T-cell (primary cell): ENCODE data around the gene INPP5D. TPM values are rescaled to one million over a fixed set of nuclear protein-coding genes. Genes with fewer than 3 reads are reported as not detected.

Source experiments
- ATAC-seq, 4 experiments: fragments of 200-7000 bp in 3 of 4; fragments of 150-1000 bp in 1 of 4; cut with Tn5 transposase; replicated peaks in 1 of 4; 1 replicate in 3 of 4; 2 replicates in 1 of 4; pipeline ENCODE4 v1.10.0; 2021; ENCODE audit warnings: moderate library complexity in 3 of 4, mild to moderate bottlenecking in 2 of 4, moderate number of reproducible peaks in 1 of 4
- CTCF ChIA-PET, 2 donors: fragments of 300-600 bp; sonication (Branson Sonifier 250); formaldehyde crosslinking; loops; one replicate each; lab custom pipeline; 2022; ENCODE audit warnings: antibody characterized with exemption in 2 of 2; lab: Charles Lee
- POLR2A ChIA-PET, 2 donors: fragments of 300-600 bp; sonication (Branson Sonifier 250); formaldehyde crosslinking; loops; one replicate each; lab custom pipeline; 2022; ENCODE audit warnings: antibody characterized with exemption in 2 of 2; lab: Charles Lee
- DNase-seq, 35 experiments: peaks; one replicate each; pipeline versions ENCODE4 v3.0.0 to v3.0.0-alpha.2; 2013 to 2023
- H3K27ac ChIP-seq: one replicate; pipeline ENCODE4 v1.5.1; 2013; ENCODE audit warnings: low read length
- H3K27me3 ChIP-seq, 2 experiments: replicated peaks in 1 of 2; 1 replicate in 1 of 2; 2 replicates in 1 of 2; pipeline versions ENCODE4 v1.6.1 to v1.7.0; 2013; ENCODE audit warnings: low read length in 1 of 2, mixed read lengths in 1 of 2; ENCODE audit not compliant: control insufficient read depth in 2 of 2, insufficient read depth in 2 of 2; ENCODE audit errors: extremely low read depth in 1 of 2
- H3K36me3 ChIP-seq, 2 donors: 1 replicate in 1 of 2; 2 replicates in 1 of 2; pipeline versions ENCODE4 v1.6.1 to v1.7.0; 2013; ENCODE audit warnings: low read length in 1 of 2; ENCODE audit not compliant: control insufficient read depth in 2 of 2, insufficient read depth in 1 of 2; ENCODE audit errors: extremely low read depth in 1 of 2
- H3K4me1 ChIP-seq, 2 experiments: 1 replicate in 1 of 2; 2 replicates in 1 of 2; pipeline versions ENCODE4 v1.6.1 to v1.7.0; 2013; ENCODE audit warnings: low read length in 2 of 2, mixed read lengths in 1 of 2; ENCODE audit not compliant: insufficient read depth in 2 of 2, control insufficient read depth in 1 of 2; ENCODE audit errors: extremely low read depth in 1 of 2
- H3K4me3 ChIP-seq, 2 donors: 1 replicate in 1 of 2; 2 replicates in 1 of 2; pipeline versions ENCODE4 v1.5.1 to v1.7.0; 2013; ENCODE audit warnings: mild to moderate bottlenecking in 2 of 2, low read length in 1 of 2, moderate library complexity in 1 of 2; ENCODE audit not compliant: control insufficient read depth in 1 of 2; ENCODE audit errors: extremely low read depth in 1 of 2
- H3K9me3 ChIP-seq: 2 replicates; pipeline ENCODE4 v1.7.0; 2013
- H3K27ac Mint-ChIP-seq, 2 donors: one replicate each; pipeline ENCODE4 v1.8.0; 2020 to 2021; ENCODE audit warnings: mild to moderate bottlenecking in 2 of 2, mixed read lengths in 2 of 2
- H3K27me3 Mint-ChIP-seq, 2 donors: one replicate each; pipeline ENCODE4 v1.8.0; 2021 to 2022; ENCODE audit warnings: mixed read lengths in 2 of 2
- H3K36me3 Mint-ChIP-seq: one replicate; pipeline ENCODE4 v1.8.0; 2021; ENCODE audit warnings: mixed read lengths
- H3K4me1 Mint-ChIP-seq, 3 donors: one replicate each; pipeline ENCODE4 v1.8.0; 2020 to 2022; ENCODE audit warnings: mixed read lengths in 3 of 3, mild to moderate bottlenecking in 1 of 3
- H3K4me3 Mint-ChIP-seq, 3 donors: one replicate each; pipeline ENCODE4 v1.8.0; 2020 to 2022; ENCODE audit warnings: mild to moderate bottlenecking in 3 of 3, mixed read lengths in 3 of 3, moderate library complexity in 3 of 3
- H3K9me3 Mint-ChIP-seq, 3 donors: one replicate each; pipeline ENCODE4 v1.8.0; 2020 to 2022; ENCODE audit warnings: mixed read lengths in 3 of 3
- WGBS: methylation state at CpG from one replicate; pipeline ENCODE4 v1.1.5; 2013; ENCODE audit warnings: missing lambda C conversion rate; ENCODE audit not compliant: insufficient coverage; 5-methylcytosine and 5-hydroxymethylcytosine counted together
- total RNA-seq, 35 experiments: library from RNA in 6 of 35; stranded (reverse) in 6 of 35; fragments of 120-200 nt in 1 of 35; gene quantifications; one replicate each; pipeline versions ENCODE4 v1.2.1 to v1.2.4 and lab custom pipeline; 2013 to 2026

Gene INPP5D
- total RNA-seq, 5 donors from 2014 or later (not counting 1 experiment from before 2014, with no cell fraction given) = 108 to 216 (median 135) TPM

- H3K36me3 Mint-ChIP-seq = no peaks in the 10 kb centered on the region
- Histone ChIP-seq H3K4me1 (peaks cover 13 to 61% of the 10 kb centered on the region in 2 experiments), H3K9me3 (no peaks in the 10 kb centered on the region), H3K27ac (peak overlapping the region; percentile 98), H3K36me3 (peaks cover 0 to 2% of the 10 kb centered on the region in 2 donors), H3K27me3 (peaks cover 0 to 2% of the 10 kb centered on the region in 2 experiments), H3K4me3 (peak overlapping the region in 1 of 2 donors; percentile 99)
- H3K4me3 Mint-ChIP-seq = peak overlapping the region; percentile 39 to 62 (median 60)
- no peaks in the 10 kb centered on the region for H3K9me3 Mint-ChIP-seq
- ChIA-PET CTCF (interaction anchor here in 1 of 2 donors (0.6 to 1.5 kb wide), 2 partner anchors 23 to 283 kb away, joined by 3 to 5 read pairs; no protein-coding TSS in a partner anchor), POLR2A (interaction anchor here in 1 of 2 donors (0.6 kb wide), 1 partner anchor 29 kb away, joined by 4 read pairs; no protein-coding TSS in a partner anchor)
- ATAC-seq (no peak), DNase-seq (no peak)
- peaks cover 36 to 41% (median 41%) of the 10 kb centered on the region in 3 donors for H3K4me1 Mint-ChIP-seq
- H3K27me3 Mint-ChIP-seq = no peaks in the 10 kb centered on the region
- peak overlapping the region; percentile 94 to 96 for H3K27ac Mint-ChIP-seq
- 96% methylated on average over 20 of the region's 24 CpGs for WGBS
Observed at GRCh38 chr2:233058717-233059546, 1.2 kb upstream of the INPP5D start.

GRCh38 chr2:233059547-233059796 lies 670 bp upstream of the INPP5D start:
- Mint-ChIP-seq H3K4me3 (peak overlapping the region; percentile 95 to 97 (median 95)), H3K4me1 (peaks cover 36 to 41% (median 41%) of the 10 kb centered on the region in 3 donors), H3K27ac (peak overlapping the region; percentile 94 to 96), H3K27me3 (no peaks in the 10 kb centered on the region), H3K9me3 (no peaks in the 10 kb centered on the region), H3K36me3 (no peaks in the 10 kb centered on the region)
- H3K27ac ChIP-seq = peak overlapping the region; percentile 98
- DNase-seq (no peak), ATAC-seq (no peak)
- H3K36me3 ChIP-seq = peaks cover 0 to 7% of the 10 kb centered on the region in 2 donors
- ChIA-PET POLR2A (interaction anchor here in 1 of 2 donors (0.6 kb wide), 2 partner anchors 28 to 169 kb away, joined by 4 to 10 read pairs; no protein-coding TSS in a partner anchor), CTCF (interaction anchor here in 1 of 2 donors (0.6 to 2.0 kb wide), 4 partner anchors 23 to 283 kb away, joined by 3 to 8 read pairs (median 4); no protein-coding TSS in a partner anchor)
- H3K27me3 ChIP-seq = no peaks in the 10 kb centered on the region
- no CpG with 5 or more reads among the region's 7 CpGs for WGBS
- H3K4me1 ChIP-seq = peaks cover 18 to 61% of the 10 kb centered on the region in 2 experiments
- H3K9me3 ChIP-seq = no peaks in the 10 kb centered on the region
- peak overlapping the region; percentile 99 for H3K4me3 ChIP-seq

- ChIA-PET CTCF (interaction anchor here (0.5 to 2.0 kb wide), 14 partner anchors 9 to 365 kb away, joined by 3 to 8 read pairs (median 4); partner anchors contain the start of gene ATG16L1 (in 1 of the 2)), POLR2A (interaction anchor here (0.5 to 1.4 kb wide), 5 partner anchors 12 to 149 kb away, joined by 3 to 7 read pairs (median 3); no protein-coding TSS in a partner anchor)
- ATAC-seq (peak; percentile 26 to 44 (median 36)), DNase-seq (no peak)
- WGBS = 1% methylated on average over 12 of the region's 13 CpGs
- no peaks in the 10 kb centered on the region for H3K27me3 ChIP-seq
- Mint-ChIP-seq H3K27ac (peak overlapping the region; percentile 94 to 96), H3K4me3 (peak overlapping the region; percentile 95 to 97 (median 95)), H3K36me3 (no peaks in the 10 kb centered on the region), H3K4me1 (peaks cover 45 to 49% (median 49%) of the 10 kb centered on the region in 3 donors), H3K27me3 (no peaks in the 10 kb centered on the region), H3K9me3 (no peaks in the 10 kb centered on the region)
- no peaks in the 10 kb centered on the region for H3K9me3 ChIP-seq
- H3K4me3 ChIP-seq = peak overlapping the region; percentile 99
- H3K36me3 ChIP-seq = peaks cover 0 to 12% of the 10 kb centered on the region in 2 donors
- H3K27ac ChIP-seq = peak overlapping the region; percentile 98
- H3K4me1 ChIP-seq = peaks cover 19 to 70% of the 10 kb centered on the region in 2 experiments
Observed at GRCh38 chr2:233060501-233060979, 398 bp downstream of the INPP5D start.

GRCh38 chr2:233060980-233061590 lies 943 bp downstream of the INPP5D start:
- peak in 3 of 35 experiments; percentile 15 to 33 (median 20) for DNase-seq
- no peaks in the 10 kb centered on the region for H3K27me3 ChIP-seq
- H3K4me1 ChIP-seq = peaks cover 19 to 73% of the 10 kb centered on the region in 2 experiments
- POLR2A ChIA-PET = interaction anchor here (0.5 to 1.4 kb wide), 6 partner anchors 12 to 149 kb away, joined by 3 to 7 read pairs (median 3); no protein-coding TSS in a partner anchor
- no peaks in the 10 kb centered on the region for H3K9me3 Mint-ChIP-seq
- no peaks in the 10 kb centered on the region for H3K27me3 Mint-ChIP-seq
- H3K27ac ChIP-seq = peak overlapping the region; percentile 98
- peaks cover 0 to 16% of the 10 kb centered on the region in 2 donors for H3K36me3 ChIP-seq
- H3K4me3 Mint-ChIP-seq = peak overlapping the region; percentile 95 to 97 (median 95)
- peaks cover 2% of the 10 kb centered on the region for H3K36me3 Mint-ChIP-seq
- ATAC-seq = peak in 2 of 4 experiments; percentile 2
- peak overlapping the region; percentile 94 to 96 for H3K27ac Mint-ChIP-seq
- no peaks in the 10 kb centered on the region for H3K9me3 ChIP-seq
- 0% methylated on average over 4 of the region's 10 CpGs for WGBS
- CTCF ChIA-PET = interaction anchor here (0.6 to 2.0 kb wide), 9 partner anchors 9 to 191 kb away, joined by 3 to 8 read pairs (median 4); partner anchors contain the start of gene ATG16L1 (in 1 of the 2)
- peaks cover 48 to 53% (median 53%) of the 10 kb centered on the region in 3 donors for H3K4me1 Mint-ChIP-seq
- H3K4me3 ChIP-seq = peak overlapping the region; percentile 99

GRCh38 chr2:233061591-233062450 lies 1.7 kb downstream of the INPP5D start:
- ATAC-seq = peak; percentile 3 to 12 (median 10)
- peaks cover 54 to 60% (median 60%) of the 10 kb centered on the region in 3 donors for H3K4me1 Mint-ChIP-seq
- WGBS = 7% methylated on average over 7 of the region's 12 CpGs
- peak overlapping the region; percentile 95 to 97 (median 95) for H3K4me3 Mint-ChIP-seq
- Histone ChIP-seq H3K27me3 (no peaks in the 10 kb centered on the region), H3K9me3 (no peaks in the 10 kb centered on the region), H3K4me1 (peaks cover 19 to 81% of the 10 kb centered on the region in 2 experiments), H3K4me3 (peak overlapping the region; percentile 99), H3K36me3 (peaks cover 0 to 21% of the 10 kb centered on the region in 2 donors), H3K27ac (peak overlapping the region; percentile 98)
- H3K27ac Mint-ChIP-seq = peak overlapping the region; percentile 94 to 96
- DNase-seq = peak in 5 of 35 experiments; percentile 9 to 47 (median 23)
- no peaks in the 10 kb centered on the region for H3K27me3 Mint-ChIP-seq
- H3K9me3 Mint-ChIP-seq = no peaks in the 10 kb centered on the region
- peaks cover 7% of the 10 kb centered on the region for H3K36me3 Mint-ChIP-seq
- POLR2A ChIA-PET = interaction anchor here in 1 of 2 donors (0.6 kb wide), 1 partner anchor 16 kb away, joined by 5 read pairs; no protein-coding TSS in a partner anchor
- CTCF ChIA-PET = interaction anchor here (1.0 to 2.0 kb wide), 4 partner anchors 10 to 190 kb away, joined by 3 to 8 read pairs (median 6); partner anchors contain the start of gene ATG16L1 (in 1 of the 2)
